KBM-7 (cell line): Measurements from ENCODE around the gene CHCHD3.

Experiments
- DNase-seq: peaks from one replicate; pipeline ENCODE4 v3.0.0-alpha.2; 2015
- in situ Hi-C: fragments of 300-500 bp; cut with MboI; formaldehyde crosslinking; loops from 2 replicates; pipeline ENCODE4 v1.14.3; 2020; ENCODE audit warnings: low sequenced_read_pairs, low pct_unique_long_range_greater_than_20kb, mixed read lengths

CHCHD3 gene

GRCh38 chr7:132770055-132770454 is 311.8 kb downstream of the CHCHD3 start:
- DNase-seq: no peak
- in situ Hi-C loops: no loop called here

- in situ Hi-C loops: no loop called here
- no peak for DNase-seq
Measured at GRCh38 chr7:132769280-132769679, 312.6 kb downstream of the CHCHD3 start.

GRCh38 chr7:132768099-132768498 is 313.8 kb downstream of the CHCHD3 start:
- in situ Hi-C loops: no loop called here
- no peak for DNase-seq

- DNase-seq: no peak
- in situ Hi-C loops: no loop called here
Measured at GRCh38 chr7:132767378-132767777, 314.5 kb downstream of the CHCHD3 start.

GRCh38 chr7:132766660-132767059 is 315.2 kb downstream of the CHCHD3 start:
- in situ Hi-C loops: no loop called here
- no peak for DNase-seq

GRCh38 chr7:132765861-132766260 is 316.0 kb downstream of the CHCHD3 start:
- in situ Hi-C loops: no loop called here
- DNase-seq: no peak

GRCh38 chr7:132764762-132765161 is 317.1 kb downstream of the CHCHD3 start:
- in situ Hi-C loops: no loop called here
- DNase-seq: no peak

- in situ Hi-C loops: no loop called here
- no peak for DNase-seq
Measured at GRCh38 chr7:132760866-132761265, 321.0 kb downstream of the CHCHD3 start.

GRCh38 chr7:132760244-132760623 is 321.7 kb downstream of the CHCHD3 start:
- DNase-seq: no peak
- in situ Hi-C loops: no loop called here

- in situ Hi-C loops: no loop called here
Measured at GRCh38 chr7:132759482-132760243, 322.2 kb downstream of the CHCHD3 start.

GRCh38 chr7:132758986-132759385 is 322.9 kb downstream of the CHCHD3 start:
- in situ Hi-C loops: no loop called here
- no peak for DNase-seq

More at GRCh38 chr7:132759482-132760243, 322.2 kb downstream of the CHCHD3 start:
- DNase-seq: no peak

GRCh38 chr7:132757783-132758182 is 324.1 kb downstream of the CHCHD3 start:
- DNase-seq: no peak
- in situ Hi-C loops: no loop called here

GRCh38 chr7:132756484-132756990 is 325.4 kb downstream of the CHCHD3 start:
- DNase-seq: peak; percentile 19
- in situ Hi-C loops: no loop called here

- in situ Hi-C loops: no loop called here
- DNase-seq: no peak
Measured at GRCh38 chr7:132755538-132756483, 326.1 kb downstream of the CHCHD3 start.

- in situ Hi-C loops: no loop called here
- DNase-seq: no peak
Measured at GRCh38 chr7:132752431-132752830, 329.5 kb downstream of the CHCHD3 start.

- in situ Hi-C loops: no loop called here
- DNase-seq: no peak
Measured at GRCh38 chr7:132751244-132751647, 330.6 kb downstream of the CHCHD3 start.

- DNase-seq: no peak
- in situ Hi-C loops: no loop called here
Measured at GRCh38 chr7:132750530-132751217, 331.2 kb downstream of the CHCHD3 start.

- DNase-seq: no peak
- in situ Hi-C loops: no loop called here
Measured at GRCh38 chr7:132750096-132750495, 331.8 kb downstream of the CHCHD3 start.

- in situ Hi-C loops: no loop called here
Measured at GRCh38 chr7:132745510-132745909, 336.4 kb downstream of the CHCHD3 start.

More at GRCh38 chr7:132745510-132745909, 336.4 kb downstream of the CHCHD3 start:
- no peak for DNase-seq
